IMR-90 (cell line): ENCODE results near the gene UBXN11. TPM values are rescaled to one million over a fixed set of nuclear protein-coding genes. Genes with fewer than 3 reads are reported as not detected.

Source experiments
- ATAC-seq: fragments of 200-7000 bp; cut with Tn5 transposase; 2 replicates; pipeline ENCODE4 v1.9.1; 2020; ENCODE audit warnings: low read depth, mild to moderate bottlenecking, moderate library complexity
- BruUV-seq: library from RNA; stranded (reverse); fragments of 400-500 nt; replicated peaks from 2 replicates; lab custom pipeline; 2021; lab: Mats Ljungman, UMichigan
- CTCF ChIA-PET: fragments of 300-600 bp; formaldehyde crosslinking; extraction: SDS; loops from one replicate; lab custom pipeline; 2021; ENCODE audit warnings: antibody characterized with exemption; lab: Yijun Ruan, JAX
- POLR2A ChIA-PET: fragments of 300-600 bp; sonication (Branson Sonifier 250); formaldehyde crosslinking; loops from one replicate; lab custom pipeline; 2022; ENCODE audit warnings: antibody characterized with exemption; ENCODE audit not compliant: unreplicated experiment; lab: Charles Lee
- DNase-seq: peaks from one replicate; pipeline ENCODE4 v3.0.0; 2013
- H2AFZ ChIP-seq: replicated peaks from 2 replicates; pipeline ENCODE3; 2013; ENCODE audit warnings: low read length, mild to moderate bottlenecking; ENCODE audit not compliant: poor library complexity
- H2AK5ac ChIP-seq: 2 replicates; pipeline ENCODE4 v1.6.1; 2013; ENCODE audit warnings: low read depth, low read length, inconsistent platforms
- H2AK9ac ChIP-seq: replicated peaks from 2 replicates; pipeline ENCODE3; 2013; ENCODE audit warnings: mild to moderate bottlenecking, low read depth, low read length, moderate library complexity; ENCODE audit not compliant: poor library complexity
- H2BK120ac ChIP-seq: 2 replicates; pipeline ENCODE4 v1.6.1; 2013; ENCODE audit warnings: low read depth, low read length, inconsistent platforms
- H2BK15ac ChIP-seq: 3 replicates; pipeline ENCODE4 v1.6.1; 2013; ENCODE audit warnings: low read depth, low read length, inconsistent platforms
- H2BK20ac ChIP-seq: 2 replicates; pipeline ENCODE4 v1.6.1; 2013; ENCODE audit warnings: low read depth, mild to moderate bottlenecking, inconsistent platforms, low read length, moderate library complexity
- H2BK5ac ChIP-seq: 2 replicates; pipeline ENCODE4 v1.6.1; 2013; ENCODE audit warnings: mild to moderate bottlenecking, low read depth, low read length, inconsistent platforms; ENCODE audit not compliant: poor library complexity, severe bottlenecking
- H3K14ac ChIP-seq: replicated peaks from 2 replicates; pipeline ENCODE4 v1.6.1; 2013; ENCODE audit warnings: low read depth, low read length, inconsistent platforms
- H3K18ac ChIP-seq: 2 replicates; pipeline ENCODE4 v1.6.1; 2013; ENCODE audit warnings: low read depth, low read length, control low read depth
- H3K23ac ChIP-seq: 2 replicates; pipeline ENCODE4 v1.6.1; 2013; ENCODE audit warnings: low read depth, low read length, inconsistent platforms
- H3K27ac ChIP-seq: 2 replicates; pipeline ENCODE4 v1.5.1; 2013; ENCODE audit warnings: mild to moderate bottlenecking, control low read depth, low read length; ENCODE audit not compliant: insufficient read depth
- H3K27me3 ChIP-seq: 2 replicates; pipeline ENCODE4 v1.6.1; 2013; ENCODE audit warnings: low read length; ENCODE audit not compliant: control insufficient read depth, insufficient read depth
- H3K36me3 ChIP-seq: 2 replicates; pipeline ENCODE4 v1.6.1; 2013; ENCODE audit warnings: low read length, mixed read lengths; ENCODE audit not compliant: control insufficient read depth, insufficient read depth
- H3K4ac ChIP-seq: 2 replicates; pipeline ENCODE4 v1.6.1; 2013; ENCODE audit warnings: low read depth, low read length, inconsistent platforms
- H3K4me1 ChIP-seq: 2 replicates; pipeline ENCODE4 v1.6.1; 2013; ENCODE audit warnings: low read length, mixed read lengths; ENCODE audit not compliant: control insufficient read depth, insufficient read depth
- H3K4me2 ChIP-seq: 2 replicates; pipeline ENCODE4 v1.6.1; 2013; ENCODE audit warnings: low read depth, mild to moderate bottlenecking, control low read depth, low read length, moderate library complexity
- H3K4me3 ChIP-seq: 2 replicates; pipeline ENCODE4 v1.5.1; 2013; ENCODE audit warnings: low read depth, mild to moderate bottlenecking, control low read depth, low read length, moderate library complexity; ENCODE audit not compliant: insufficient read depth
- H3K56ac ChIP-seq: 2 replicates; pipeline ENCODE4 v1.6.1; 2013; ENCODE audit warnings: low read length, inconsistent platforms; ENCODE audit not compliant: insufficient read depth; ENCODE audit errors: extremely low read depth
- H3K79me1 ChIP-seq, 2 experiments: 2 replicates each; pipeline ENCODE4 v1.6.1; 2013; ENCODE audit warnings: low read length in 2 of 2, inconsistent platforms in 1 of 2, low read depth in 1 of 2
- H3K9ac ChIP-seq: 2 replicates; pipeline ENCODE4 v1.6.1; 2013; ENCODE audit warnings: low read depth, low read length, control low read depth
- H3K9me1 ChIP-seq: 2 replicates; pipeline ENCODE4 v1.6.1; 2013; ENCODE audit warnings: low read length, inconsistent platforms; ENCODE audit not compliant: insufficient read depth
- H3K9me3 ChIP-seq: 2 replicates; pipeline ENCODE4 v1.6.1; 2013; ENCODE audit warnings: low read length; ENCODE audit not compliant: control insufficient read depth, insufficient read depth
- H4K20me1 ChIP-seq: 2 replicates; pipeline ENCODE4 v1.6.1; 2013; ENCODE audit warnings: low read length, inconsistent platforms; ENCODE audit not compliant: insufficient read depth
- H4K5ac ChIP-seq: 2 replicates; pipeline ENCODE4 v1.6.1; 2013; ENCODE audit warnings: mild to moderate bottlenecking, low read depth, low read length, control low read depth
- H4K8ac ChIP-seq, 2 experiments: 2 replicates each; pipeline ENCODE4 v1.6.1; 2013; ENCODE audit warnings: low read depth in 2 of 2, low read length in 2 of 2, control low read depth in 1 of 2, inconsistent platforms in 1 of 2
- H4K91ac ChIP-seq: 2 replicates; pipeline ENCODE4 v1.6.1; 2013; ENCODE audit warnings: low read depth, low read length, inconsistent platforms; ENCODE audit not compliant: insufficient read depth
- ELK1 ChIP-seq: fragments of 150-350 bp; IDR thresholded peaks from 2 replicates; pipeline ENCODE4 v1.6.1; 2016; ENCODE audit warnings: low read depth, mild to moderate bottlenecking, low read length, moderate library complexity, borderline replicate concordance
- WGBS, 2 experiments: methylation state at CpG; one replicate each; pipeline versions ENCODE4 v1.1.5 to v1.1.7; 2013; ENCODE audit warnings: missing lambda C conversion rate in 2 of 2; ENCODE audit not compliant: insufficient read length in 1 of 2; ENCODE audit errors: extremely low coverage in 2 of 2; 5-methylcytosine and 5-hydroxymethylcytosine counted together
- dilution Hi-C: fragments of 300-500 bp; cut with HindIII; formaldehyde crosslinking; loops from one replicate; pipeline ENCODE4 v1.14.3; 2018; ENCODE audit warnings: low sequenced_read_pairs; ENCODE audit not compliant: unreplicated experiment
- in situ Hi-C: fragments of 300-500 bp; cut with MboI; formaldehyde crosslinking; loops from 3 replicates; pipeline ENCODE4 v1.14.3; 2019; ENCODE audit warnings: low sequenced_read_pairs, inconsistent platforms, mixed read lengths
- intact Hi-C: fragments of 100-400 bp; cut with micrococcal nuclease; formaldehyde crosslinking; loops from 2 replicates; pipeline ENCODE4 v1.10.0; 2022
- polyA plus RNA-seq, 3 experiments: library from polyadenylated mRNA; depleted of rRNA; stranded (reverse); fragments of >200 nt; gene quantifications; 2 replicates each; pipeline ENCODE4 v1.2.3, GENCODE V29; 2012; ENCODE audit warnings: low replicate concordance in 1 of 3
- total RNA-seq: library from RNA; depleted of rRNA; stranded (reverse); fragments of >200 nt; gene quantifications from 2 replicates; pipeline ENCODE4 v1.2.3, GENCODE V29; 2012

UBXN11 gene
- total and polyA plus RNA-seq, 2 of the 4 experiments (the other 2 are of a cell fraction) = 5.2 to 17.0 TPM

GRCh38 chr1:26315874-26316850, 9.7 kb upstream of the UBXN11 start:
- Histone ChIP-seq H3K56ac (no peak overlapping the region), H3K4ac (no peak overlapping the region), H2BK20ac (no peak overlapping the region), H2AK5ac (no peak overlapping the region), H3K9me1 (no peaks in the 10 kb centered on the region), H2BK15ac (no peak overlapping the region), H3K18ac (no peak overlapping the region), H3K23ac (no peak overlapping the region), H3K4me2 (no peak overlapping the region), H3K4me1 (peaks cover 2% of the 10 kb centered on the region; the same call in 1 of the 2 replicates), H2AFZ (no peak overlapping the region), H3K4me3 (no peak overlapping the region), H4K20me1 (no peaks in the 10 kb centered on the region), H3K14ac (no peak overlapping the region), H4K8ac (no peak overlapping the region), H2BK5ac (no peak overlapping the region), H2AK9ac (peak overlapping the region; percentile 72), H3K27me3 (peaks cover 4% of the 10 kb centered on the region; the same call in 1 of the 2 replicates), H4K91ac (no peak overlapping the region), H3K27ac (no peak overlapping the region), H2BK120ac (no peak overlapping the region), H3K79me1 (no peaks in the 10 kb centered on the region), H3K9me3 (no peaks in the 10 kb centered on the region), H4K5ac (no peak overlapping the region), H3K36me3 (no peaks in the 10 kb centered on the region), H3K9ac (no peak overlapping the region)
- 80% methylated on average over 1 of the region's 8 CpGs; no CpG with 5 or more reads in 1 of the 2 experiments for WGBS, 2 experiments
- POLR2A ChIA-PET = interaction anchor here (0.6 kb wide), 1 partner anchor 39 kb away, joined by 3 read pairs; no protein-coding TSS in a partner anchor
- CTCF ChIA-PET = interaction anchor here (0.7 to 1.9 kb wide), 2 partner anchors 37 to 38 kb away, joined by 3 to 5 read pairs; no protein-coding TSS in a partner anchor
- DNase-seq (no peak), ATAC-seq (no peak)
- intact Hi-C loops (no loop called here), dilution Hi-C loops (no loop called here), in situ Hi-C loops (no loop called here)
- no peak for TF ChIP-seq ELK1
- BruUV-seq = no TSS peak
